Caco-2 (cell line): ENCODE data around the gene HNRNPR. TPM values are rescaled to one million over a fixed set of nuclear protein-coding genes. Genes with fewer than 3 reads are reported as not detected.
"Not testable (repeated sequence)": the region's sequence is repeated elsewhere in the genome, so short reads cannot be mapped to it uniquely, and the experiment has no call there.

Experiments used
- BruUV-seq: library from RNA; stranded (reverse); fragments of 400-500 nt; replicated peaks from 2 replicates; lab custom pipeline; 2021; lab: Mats Ljungman, UMichigan
- CTCF ChIA-PET: fragments of 300-600 bp; sonication (Branson Sonifier 250); formaldehyde crosslinking; loops from one replicate; lab custom pipeline; 2022; ENCODE audit warnings: antibody characterized with exemption; lab: Charles Lee
- POLR2A ChIA-PET: fragments of 300-600 bp; sonication (Branson Sonifier 250); formaldehyde crosslinking; loops from one replicate; lab custom pipeline; 2022; ENCODE audit warnings: antibody characterized with exemption; lab: Charles Lee
- DNase-seq, 2 experiments: peaks; one replicate each; pipeline versions ENCODE4 v3.0.0 to v3.0.0-alpha.2; 2020 to 2022
- H3K27me3 ChIP-seq: replicated peaks from 2 replicates; pipeline ENCODE4 v1.6.0; 2011; ENCODE audit warnings: low read length; ENCODE audit not compliant: control insufficient read depth, insufficient read depth
- H3K36me3 ChIP-seq: 2 replicates; pipeline ENCODE4 v1.5.1; 2011; ENCODE audit warnings: low read length; ENCODE audit not compliant: control insufficient read depth, insufficient read depth
- H3K4me1 ChIP-seq: fragments of 250-450 bp; sonication (Bioruptor Pico); 2 replicates; pipeline ENCODE4 v1.5.1; 2020; ENCODE audit warnings: mild to moderate bottlenecking
- H3K4me3 ChIP-seq: 2 replicates; pipeline ENCODE4 v1.5.1; 2011; ENCODE audit warnings: low read depth, mild to moderate bottlenecking, control low read depth, low read length
- H3K9me3 ChIP-seq: fragments of 250-450 bp; sonication (Bioruptor Pico); 2 replicates; pipeline ENCODE4 v1.5.1; 2020; ENCODE audit warnings: mild to moderate bottlenecking, moderate library complexity
- H3K27ac Mint-ChIP-seq: one replicate; pipeline ENCODE4 v1.8.0; 2022; ENCODE audit warnings: mixed read lengths; ENCODE audit not compliant: unreplicated experiment
- H3K27me3 Mint-ChIP-seq: one replicate; pipeline ENCODE4 v1.8.0; 2022; ENCODE audit warnings: mixed read lengths; ENCODE audit not compliant: insufficient read depth, unreplicated experiment
- H3K36me3 Mint-ChIP-seq: one replicate; pipeline ENCODE4 v1.8.0; 2022; ENCODE audit warnings: mild to moderate bottlenecking, mixed read lengths; ENCODE audit not compliant: insufficient read depth, unreplicated experiment
- H3K4me1 Mint-ChIP-seq: one replicate; pipeline ENCODE4 v1.8.0; 2022; ENCODE audit warnings: low read depth, mixed read lengths; ENCODE audit not compliant: unreplicated experiment
- H3K4me3 Mint-ChIP-seq: one replicate; pipeline ENCODE4 v1.8.0; 2022; ENCODE audit warnings: mild to moderate bottlenecking, moderate library complexity, mixed read lengths; ENCODE audit not compliant: unreplicated experiment
- H3K9me3 Mint-ChIP-seq: one replicate; pipeline ENCODE4 v1.8.0; 2022; ENCODE audit warnings: mixed read lengths; ENCODE audit not compliant: unreplicated experiment
- CTCF ChIP-seq, 2 experiments: fragments of 200-600 bp in 1 of 2; IDR thresholded peaks; 1 replicate in 1 of 2; 2 replicates in 1 of 2; pipeline versions ENCODE4 v1.5.1 to v1.8.0; 2011 to 2022; ENCODE audit warnings: antibody characterized with exemption in 1 of 2, control low read depth in 1 of 2, inconsistent platforms in 1 of 2, low read depth in 1 of 2, low read length in 1 of 2, mild to moderate bottlenecking in 1 of 2, moderate library complexity in 1 of 2; ENCODE audit not compliant: insufficient read depth in 1 of 2, severe bottlenecking in 1 of 2, unreplicated experiment in 1 of 2
- intact Hi-C: fragments of 100-400 bp; cut with micrococcal nuclease; formaldehyde crosslinking; loops from one replicate; pipeline ENCODE4 v1.10.0; 2022; ENCODE audit not compliant: unreplicated experiment
- total RNA-seq: library from RNA; stranded (reverse); gene quantifications from 2 replicates; pipeline ENCODE4 v1.2.3, GENCODE V29; 2022

HNRNPR gene
- total RNA-seq, 1 experiment from 2014 or later: 183 TPM

DNA sequence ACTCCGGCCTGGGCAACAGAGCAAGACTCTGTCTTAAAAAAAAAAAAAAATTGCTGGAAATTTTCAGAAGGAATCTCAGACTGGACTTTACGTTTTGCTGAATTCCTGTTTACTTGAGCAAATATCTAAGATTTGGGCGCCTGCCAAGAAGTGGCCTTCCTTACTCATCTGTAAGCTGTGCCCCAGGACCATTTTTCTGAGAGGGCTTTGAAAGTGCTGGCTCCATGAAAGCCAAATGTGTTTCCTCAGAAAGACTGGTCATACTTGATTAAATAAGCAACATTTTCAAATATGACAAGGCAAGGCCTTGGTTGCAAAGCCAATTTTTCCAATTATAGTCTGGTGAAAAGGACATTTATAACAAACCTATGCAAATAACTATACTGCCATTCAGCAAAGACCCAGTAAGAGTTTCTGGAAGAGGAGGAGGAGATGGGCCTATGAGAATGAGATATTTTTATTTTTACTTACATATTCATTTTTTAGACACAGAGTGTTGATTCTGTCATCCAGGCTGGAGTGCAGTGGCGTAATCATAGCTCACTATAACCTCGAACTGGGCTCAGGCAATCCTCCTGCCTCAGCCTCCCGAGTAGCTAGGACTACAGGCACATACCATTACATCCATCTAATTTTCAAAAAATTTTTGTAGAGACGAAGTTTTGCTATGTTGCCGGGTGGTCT, 70.5 kb downstream of the HNRNPR start:
- no peaks in the 10 kb centered on the region for H3K4me1 ChIP-seq
- H3K9me3 ChIP-seq: no peaks in the 10 kb centered on the region
- DNase-seq: no peak
- Mint-ChIP-seq H3K4me3 (no peak overlapping the region), H3K36me3 (peaks cover 5% of the 10 kb centered on the region), H3K27ac (no peak overlapping the region), H3K4me1 (peaks cover under 1% of the 10 kb centered on the region), H3K27me3 (no peaks in the 10 kb centered on the region), H3K9me3 (no peaks in the 10 kb centered on the region)
- no peaks in the 10 kb centered on the region for H3K27me3 ChIP-seq
- BruUV-seq: no TSS peak
- intact Hi-C loops: loop anchor here (5.0 kb wide), 1 partner anchor 56 kb away; the partner anchor contains the start of gene HTR1D
- ChIA-PET POLR2A (no interaction called here), CTCF (no interaction called here)
- H3K36me3 ChIP-seq: no peaks in the 10 kb centered on the region
- no peak for TF ChIP-seq CTCF (IDR thresholded peaks at IDR 0.05; ENCODE audit: insufficient read depth in 1 of 2, low read depth in 1 of 2, low read length in 1 of 2, severe bottlenecking in 1 of 2, unreplicated experiment in 1 of 2)
- H3K4me3 ChIP-seq: no peak overlapping the region

GRCh38 chr1:23263380-23263887, 80.7 kb downstream of the HNRNPR start:
- Histone ChIP-seq H3K27me3 (no peaks in the 10 kb centered on the region), H3K4me1 (no peaks in the 10 kb centered on the region), H3K9me3 (no peaks in the 10 kb centered on the region), H3K36me3 (no peaks in the 10 kb centered on the region), H3K4me3 (no peak overlapping the region)
- POLR2A ChIA-PET: no interaction called here
- Mint-ChIP-seq H3K27ac (no peak overlapping the region), H3K36me3 (no peaks in the 10 kb centered on the region), H3K4me1 (no peaks in the 10 kb centered on the region), H3K27me3 (no peaks in the 10 kb centered on the region), H3K4me3 (no peak overlapping the region), H3K9me3 (no peaks in the 10 kb centered on the region)
- CTCF ChIA-PET: interaction anchor here (0.5 kb wide), 1 partner anchor 10 kb away, joined by 3 read pairs; no protein-coding TSS in a partner anchor
- DNase-seq: no peak
- intact Hi-C loops: no loop called here
- no peak for TF ChIP-seq CTCF (IDR thresholded peaks at IDR 0.05; ENCODE audit: insufficient read depth in 1 of 2, low read depth in 1 of 2, low read length in 1 of 2, severe bottlenecking in 1 of 2, unreplicated experiment in 1 of 2)
- BruUV-seq: no TSS peak

DNA sequence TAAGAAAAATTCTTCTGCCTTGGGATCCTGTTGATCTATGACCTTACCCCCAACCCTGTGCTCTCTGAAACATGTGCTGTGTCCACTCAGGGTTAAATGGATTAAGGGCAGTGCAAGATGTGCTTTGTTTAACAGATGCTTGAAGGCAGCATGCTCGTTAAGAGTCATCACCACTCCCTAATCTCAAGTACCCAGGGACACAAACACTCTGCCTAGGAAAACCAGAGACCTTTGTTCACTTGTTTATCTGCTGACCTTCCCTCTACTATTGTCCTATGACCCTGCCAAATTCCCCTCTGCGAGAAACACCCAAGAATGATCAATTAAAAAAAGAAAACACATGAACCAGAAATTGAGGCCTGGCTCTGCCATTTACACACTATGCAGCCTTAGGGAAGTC, 86.0 kb downstream of the HNRNPR start:
- intact Hi-C loops, H3K4me3 Mint-ChIP-seq, H3K9me3 Mint-ChIP-seq, BruUV-seq, H3K27me3 Mint-ChIP-seq, DNase-seq, H3K4me3 ChIP-seq, H3K4me1 ChIP-seq, H3K9me3 ChIP-seq, POLR2A ChIA-PET, H3K36me3 ChIP-seq, CTCF ChIA-PET, H3K4me1 Mint-ChIP-seq, H3K27me3 ChIP-seq, H3K27ac Mint-ChIP-seq, H3K36me3 Mint-ChIP-seq: not testable (repeated sequence)

DNA sequence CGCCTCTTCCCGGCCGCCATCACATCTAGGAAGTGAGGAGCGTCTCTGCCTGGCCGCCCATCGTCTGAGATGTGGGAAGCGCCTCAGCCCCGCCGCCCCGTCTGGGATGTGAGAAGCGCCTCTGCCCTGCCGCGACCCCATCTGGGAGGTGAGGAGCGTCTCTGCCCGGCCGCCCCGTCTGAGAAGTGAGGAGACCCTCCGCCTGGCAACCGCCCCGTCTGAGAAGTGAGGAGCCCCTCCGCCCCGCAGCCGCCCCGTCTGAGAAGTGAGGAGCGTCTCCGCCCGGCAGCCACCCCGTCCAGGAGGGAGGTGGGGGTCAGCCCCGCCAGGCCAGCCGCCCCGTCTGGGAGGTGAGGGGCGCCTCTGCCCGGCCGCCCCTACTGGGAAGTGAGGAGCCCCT, 86.7 kb downstream of the HNRNPR start:
- intact Hi-C loops, H3K27me3 Mint-ChIP-seq, POLR2A ChIA-PET: not testable (repeated sequence)

More for the DNA sequence above, 86.7 kb downstream of the HNRNPR start:
- H3K9me3 ChIP-seq, H3K36me3 ChIP-seq, H3K4me3 Mint-ChIP-seq, H3K4me1 ChIP-seq, CTCF ChIA-PET, H3K4me1 Mint-ChIP-seq, H3K9me3 Mint-ChIP-seq, DNase-seq, H3K27ac Mint-ChIP-seq, H3K36me3 Mint-ChIP-seq, H3K27me3 ChIP-seq, BruUV-seq, H3K4me3 ChIP-seq: not testable (repeated sequence)
